ENCODE results near the gene SPIRE2. TPM values are rescaled to one million over a fixed set of nuclear protein-coding genes. Genes with fewer than 3 reads are reported as not detected.

The SPIRE2 gene
- total and polyA plus RNA-seq, 9 of the 15 experiments (the other 6 are each of a cell fraction or from before 2014, with no cell fraction given) = 0.70 to 7.5 (median 4.6) TPM

- TF ChIP-seq, protein P1, sequence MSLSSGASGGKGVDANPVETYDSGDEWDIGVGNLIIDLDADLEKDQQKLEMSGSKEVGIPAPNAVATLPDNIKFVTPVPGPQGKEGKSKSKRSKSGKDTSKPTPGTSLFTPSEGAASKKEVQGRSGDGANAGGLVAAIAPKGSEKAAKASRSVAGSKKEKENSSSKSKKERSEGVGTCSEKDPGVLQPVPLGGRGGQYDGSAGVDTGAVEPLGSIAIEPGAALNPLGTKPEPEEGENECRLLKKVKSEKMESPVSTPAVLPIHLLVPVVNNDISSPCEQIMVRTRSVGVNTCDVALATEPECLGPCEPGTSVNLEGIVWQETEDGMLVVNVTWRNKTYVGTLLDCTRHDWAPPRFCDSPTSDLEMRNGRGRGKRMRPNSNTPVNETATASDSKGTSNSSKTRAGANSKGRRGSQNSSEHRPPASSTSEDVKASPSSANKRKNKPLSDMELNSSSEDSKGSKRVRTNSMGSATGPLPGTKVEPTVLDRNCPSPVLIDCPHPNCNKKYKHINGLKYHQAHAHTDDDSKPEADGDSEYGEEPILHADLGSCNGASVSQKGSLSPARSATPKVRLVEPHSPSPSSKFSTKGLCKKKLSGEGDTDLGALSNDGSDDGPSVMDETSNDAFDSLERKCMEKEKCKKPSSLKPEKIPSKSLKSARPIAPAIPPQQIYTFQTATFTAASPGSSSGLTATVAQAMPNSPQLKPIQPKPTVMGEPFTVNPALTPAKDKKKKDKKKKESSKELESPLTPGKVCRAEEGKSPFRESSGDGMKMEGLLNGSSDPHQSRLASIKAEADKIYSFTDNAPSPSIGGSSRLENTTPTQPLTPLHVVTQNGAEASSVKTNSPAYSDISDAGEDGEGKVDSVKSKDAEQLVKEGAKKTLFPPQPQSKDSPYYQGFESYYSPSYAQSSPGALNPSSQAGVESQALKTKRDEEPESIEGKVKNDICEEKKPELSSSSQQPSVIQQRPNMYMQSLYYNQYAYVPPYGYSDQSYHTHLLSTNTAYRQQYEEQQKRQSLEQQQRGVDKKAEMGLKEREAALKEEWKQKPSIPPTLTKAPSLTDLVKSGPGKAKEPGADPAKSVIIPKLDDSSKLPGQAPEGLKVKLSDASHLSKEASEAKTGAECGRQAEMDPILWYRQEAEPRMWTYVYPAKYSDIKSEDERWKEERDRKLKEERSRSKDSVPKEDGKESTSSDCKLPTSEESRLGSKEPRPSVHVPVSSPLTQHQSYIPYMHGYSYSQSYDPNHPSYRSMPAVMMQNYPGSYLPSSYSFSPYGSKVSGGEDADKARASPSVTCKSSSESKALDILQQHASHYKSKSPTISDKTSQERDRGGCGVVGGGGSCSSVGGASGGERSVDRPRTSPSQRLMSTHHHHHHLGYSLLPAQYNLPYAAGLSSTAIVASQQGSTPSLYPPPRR (CRISPR knock-in tag; IDR thresholded peaks at IDR 0.05; ENCODE audit: borderline replicate concordance) = no peak
- TF ChIP-seq ZBTB7A (IDR thresholded peaks at IDR 0.05; ENCODE audit: borderline replicate concordance, control insufficient read depth, low read depth, low read length) (no peak; the same call in 1 of the 2 replicates), BCOR (IDR thresholded peaks at IDR 0.05) (peak; percentile 72), MAZ (CRISPR knock-in tag; conservative IDR thresholded peaks at IDR 0.05 in 1 of 2, IDR thresholded peaks at IDR 0.05 in 1 of 2) (peak; percentile 47 to 66; a peak in 3 of 4 replicates), PTTG1 (tag; IDR thresholded peaks at IDR 0.05; ENCODE audit: low read depth) (no peak), STAT5A (IDR thresholded peaks at IDR 0.05; ENCODE audit: borderline replicate concordance, low read length) (no peak), NR2C1 (IDR thresholded peaks at IDR 0.05) (no peak), NR2C1 (tag; IDR thresholded peaks at IDR 0.05) (no peak), ZBTB33 (CRISPR knock-in tag; IDR thresholded peaks at IDR 0.05) (no peak; the same call in 1 of the 2 replicates), SMARCA5 (IDR thresholded peaks at IDR 0.05) (no peak), MTA1 (IDR thresholded peaks at IDR 0.05; ENCODE audit: borderline replicate concordance) (no peak), CC2D1A (IDR thresholded peaks at IDR 0.05) (no peak), SAFB2 (IDR thresholded peaks at IDR 0.05; ENCODE audit: borderline replicate concordance, low read depth, low read length, severe bottlenecking) (no peak), ZNF507 (tag; conservative IDR thresholded peaks at IDR 0.05) (no peak), ZNF707 (CRISPR knock-in tag; conservative IDR thresholded peaks at IDR 0.05) (no peak), CBX1 (IDR thresholded peaks at IDR 0.05; ENCODE audit: low read depth) (no peak), EGR1 (conservative IDR thresholded peaks at IDR 0.05) (0 out of 2 replicates have a peak, but pooled peaks have one; percentile 10), ZFX (CRISPR knock-in tag; IDR thresholded peaks at IDR 0.05) (peak; percentile 64), RBM15 (IDR thresholded peaks at IDR 0.05; ENCODE audit: insufficient read depth, low read length) (no peak), CBFA2T3 (IDR thresholded peaks at IDR 0.05) (0 out of 2 replicates have a peak, but pooled peaks have one; percentile 29), GATAD2B (IDR thresholded peaks at IDR 0.05; ENCODE audit: borderline replicate concordance) (no peak), IRF2 (CRISPR knock-in tag; IDR thresholded peaks at IDR 0.05) (no peak), STAG1 (CRISPR knock-in tag; IDR thresholded peaks at IDR 0.05; ENCODE audit: borderline replicate concordance) (no peak)
Measured at GRCh38 chr16:89827383-89828198, 684 bp upstream of the SPIRE2 start (continued).

Measured in K562 (cell line).